ENCODE measurements around the gene PGM1. TPM values are rescaled to one million over a fixed set of nuclear protein-coding genes. Genes with fewer than 3 reads are reported as not detected.

Gene PGM1
- total RNA-seq, 4 donors from 2014 or later, result 36.7 to 57.0 (median 50.8) TPM

DNA sequence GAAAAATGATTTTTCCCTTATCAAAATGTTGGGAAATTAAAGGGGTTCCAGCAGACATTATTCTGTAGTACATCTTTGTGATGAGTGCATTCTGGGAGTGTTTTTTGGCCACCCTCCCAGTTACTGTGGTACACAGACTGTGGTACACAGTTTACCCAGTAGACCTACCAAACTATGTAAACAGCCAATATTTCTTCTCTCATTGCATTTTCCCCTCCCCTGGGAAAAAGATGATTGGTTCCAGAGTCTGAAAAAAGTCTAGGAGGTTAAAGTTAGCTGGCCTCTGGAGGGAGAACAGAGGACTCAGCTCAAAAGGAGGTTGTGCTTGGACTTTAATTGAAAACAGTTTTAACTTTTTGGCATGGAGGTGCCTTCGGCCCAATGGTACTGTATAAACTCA lies 42.5 kb downstream of the PGM1 start:
- Histone ChIP-seq H3K36me3 (peaks cover 0 to 11% (median 0%) of the 10 kb centered on the region in 3 donors), H3K27me3 (no peaks in the 10 kb centered on the region), H3K27ac (peak overlapping the region in 1 of 4 donors; percentile 33), H3K4me3 (no peak overlapping the region), H3K4me1 (peaks cover 0 to 48% (median 3%) of the 10 kb centered on the region in 4 donors), H3K9me3 (no peaks in the 10 kb centered on the region)
- peak in 1 of 2 donors; percentile 24 for DNase-seq (ENCODE audit: low spot score in 2 of 2)
- 41 to 49% methylated on average over 1 of the region's 1 CpG for WGBS, 2 donors
- TF ChIP-seq POLR2A (IDR thresholded peaks at IDR 0.05) (no peak), EP300 (IDR thresholded peaks at IDR 0.05) (no peak)
- TF ChIP-seq, protein P1, sequence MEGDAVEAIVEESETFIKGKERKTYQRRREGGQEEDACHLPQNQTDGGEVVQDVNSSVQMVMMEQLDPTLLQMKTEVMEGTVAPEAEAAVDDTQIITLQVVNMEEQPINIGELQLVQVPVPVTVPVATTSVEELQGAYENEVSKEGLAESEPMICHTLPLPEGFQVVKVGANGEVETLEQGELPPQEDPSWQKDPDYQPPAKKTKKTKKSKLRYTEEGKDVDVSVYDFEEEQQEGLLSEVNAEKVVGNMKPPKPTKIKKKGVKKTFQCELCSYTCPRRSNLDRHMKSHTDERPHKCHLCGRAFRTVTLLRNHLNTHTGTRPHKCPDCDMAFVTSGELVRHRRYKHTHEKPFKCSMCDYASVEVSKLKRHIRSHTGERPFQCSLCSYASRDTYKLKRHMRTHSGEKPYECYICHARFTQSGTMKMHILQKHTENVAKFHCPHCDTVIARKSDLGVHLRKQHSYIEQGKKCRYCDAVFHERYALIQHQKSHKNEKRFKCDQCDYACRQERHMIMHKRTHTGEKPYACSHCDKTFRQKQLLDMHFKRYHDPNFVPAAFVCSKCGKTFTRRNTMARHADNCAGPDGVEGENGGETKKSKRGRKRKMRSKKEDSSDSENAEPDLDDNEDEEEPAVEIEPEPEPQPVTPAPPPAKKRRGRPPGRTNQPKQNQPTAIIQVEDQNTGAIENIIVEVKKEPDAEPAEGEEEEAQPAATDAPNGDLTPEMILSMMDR (IDR thresholded peaks at IDR 0.05), result no peak

DNA sequence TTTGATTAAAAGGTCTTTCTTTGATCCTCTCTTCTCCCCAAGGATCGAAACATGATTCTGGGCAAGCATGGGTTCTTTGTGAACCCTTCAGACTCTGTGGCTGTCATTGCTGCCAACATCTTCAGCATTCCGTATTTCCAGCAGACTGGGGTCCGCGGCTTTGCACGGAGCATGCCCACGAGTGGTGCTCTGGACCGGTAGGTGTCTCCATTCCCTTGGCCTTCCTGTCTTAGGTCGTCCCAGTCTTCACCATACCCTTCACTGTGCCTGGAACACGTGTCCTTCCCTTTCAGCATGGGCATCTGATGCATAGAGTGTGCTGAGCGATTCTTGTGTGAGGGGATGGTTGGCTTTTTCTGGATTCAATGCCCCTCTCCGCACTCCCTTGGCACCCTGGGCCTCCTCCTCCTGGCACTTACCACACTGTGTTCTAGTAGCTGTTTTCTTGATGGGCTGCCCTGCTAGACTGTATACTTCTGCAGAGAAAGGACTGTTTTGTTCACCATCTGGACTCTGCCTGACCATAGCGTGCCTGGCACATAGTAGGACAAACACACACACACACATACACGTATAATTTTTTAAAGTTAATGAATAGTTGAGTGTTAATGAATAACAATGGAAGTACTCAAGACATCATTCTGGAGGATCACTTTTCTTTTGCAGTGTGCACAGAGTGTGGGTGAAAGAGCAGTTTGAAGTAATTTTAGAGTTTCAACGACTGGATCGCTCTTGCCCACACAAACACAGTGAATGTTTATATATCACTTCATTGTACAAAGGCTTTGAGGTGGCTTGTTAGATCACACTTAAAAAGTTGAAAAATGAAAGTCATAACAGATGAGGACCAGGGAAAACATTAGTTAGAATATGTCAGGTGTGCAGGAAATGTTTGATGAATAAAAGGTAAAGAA lies 43.2 kb downstream of the PGM1 start:
- H3K4me3 ChIP-seq, result no peak overlapping the region
- peaks cover 0 to 52% (median 3%) of the 10 kb centered on the region in 4 donors for H3K4me1 ChIP-seq
- TF ChIP-seq, protein P1 (IDR thresholded peaks at IDR 0.05), result no peak
- TF ChIP-seq POLR2A (IDR thresholded peaks at IDR 0.05) (no peak), EP300 (IDR thresholded peaks at IDR 0.05) (no peak)
- H3K36me3 ChIP-seq, result peaks cover 0 to 11% (median 0%) of the 10 kb centered on the region in 3 donors
- WGBS, 2 donors, result 68 to 77% methylated on average over 15 of the region's 15 CpGs
- H3K9me3 ChIP-seq, result no peaks in the 10 kb centered on the region
- no peaks in the 10 kb centered on the region for H3K27me3 ChIP-seq
- DNase-seq (ENCODE audit: low spot score in 2 of 2), result no peak
- peak overlapping the region in 1 of 4 donors; percentile 21 for H3K27ac ChIP-seq

GRCh38 chr1:63638471-63638870 lies 45.3 kb downstream of the PGM1 start:
- no peaks in the 10 kb centered on the region for H3K9me3 ChIP-seq
- H3K27me3 ChIP-seq, result no peaks in the 10 kb centered on the region
- no peaks in the 10 kb centered on the region for H3K36me3 ChIP-seq
- TF ChIP-seq EP300 (IDR thresholded peaks at IDR 0.05) (no peak), POLR2A (IDR thresholded peaks at IDR 0.05) (no peak)
- TF ChIP-seq, protein P1 (IDR thresholded peaks at IDR 0.05), result no peak
- peak overlapping the region; percentile 44 to 70 (median 54) for H3K27ac ChIP-seq
- H3K4me3 ChIP-seq, result peak overlapping the region in 2 of 4 donors; percentile 5 to 18
- DNase-seq (ENCODE audit: low spot score in 2 of 2), result no peak
- WGBS, 2 donors, result 47 to 57% methylated on average over 8 of the region's 8 CpGs
- peaks cover 0 to 62% (median 6%) of the 10 kb centered on the region in 4 donors for H3K4me1 ChIP-seq

DNA sequence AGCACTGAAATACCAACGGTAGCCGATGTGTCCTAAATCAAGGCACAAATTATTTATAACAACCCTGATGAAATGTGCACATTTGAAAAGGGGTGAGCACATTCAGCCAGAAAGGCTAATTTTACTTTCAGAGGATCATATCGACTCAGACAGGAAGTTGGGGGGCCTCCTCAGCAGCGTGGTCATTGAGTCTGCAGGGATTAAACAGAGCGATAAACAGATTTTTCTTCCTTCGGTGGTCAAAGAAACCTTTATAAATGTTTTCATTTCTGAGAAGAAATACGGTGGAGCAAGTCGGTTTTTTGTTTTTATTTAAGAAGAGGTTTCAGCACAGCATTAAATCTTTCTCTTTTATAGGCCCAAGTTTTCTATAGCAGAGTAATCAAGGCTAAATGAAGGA lies 45.7 kb downstream of the PGM1 start:
- Histone ChIP-seq H3K27ac (peak overlapping the region; percentile 44 to 70 (median 54)), H3K9me3 (no peaks in the 10 kb centered on the region), H3K36me3 (no peaks in the 10 kb centered on the region), H3K4me1 (peaks cover 0 to 66% (median 8%) of the 10 kb centered on the region in 4 donors), H3K4me3 (peak overlapping the region in 2 of 4 donors; percentile 5 to 18), H3K27me3 (no peaks in the 10 kb centered on the region)
- WGBS, 2 donors, result 33 to 38% methylated on average over 8 of the region's 8 CpGs
- DNase-seq (ENCODE audit: low spot score in 2 of 2), result no peak
- no peak for TF ChIP-seq POLR2A (IDR thresholded peaks at IDR 0.05)
- no peak for TF ChIP-seq EP300 (IDR thresholded peaks at IDR 0.05)
- TF ChIP-seq, protein P1 (IDR thresholded peaks at IDR 0.05), result no peak
